Activated CD4-positive, alpha-beta memory T cell treated with anti-CD3 and anti-CD28 coated beads, Interleukin-2, amount 10 ng/mL, durations not matched to agents 7 days and 5 days (primary cell): ENCODE measurements around the gene CADM1. TPM values are rescaled to one million over a fixed set of nuclear protein-coding genes. Genes with fewer than 3 reads are reported as not detected.
A peak's percentile ranks its signal among the peaks of the same experiment; 100 is the strongest.

Experiments
- CTCF ChIA-PET: fragments of 350-600 bp; sonication (Branson Sonifier 250); formaldehyde crosslinking; loops from one replicate; lab custom pipeline; 2021; ENCODE audit warnings: antibody characterized with exemption, inconsistent platforms; lab: Charles Lee
- POLR2A ChIA-PET: fragments of 350-600 bp; sonication (Branson Sonifier 250); formaldehyde crosslinking; loops from one replicate; lab custom pipeline; 2021; ENCODE audit warnings: antibody characterized with exemption; lab: Charles Lee
- DNase-seq: peaks from one replicate; pipeline ENCODE4 v3.0.0-alpha.2; 2020
- H3K27ac Mint-ChIP-seq: one replicate; pipeline ENCODE4 v1.8.0; 2021; ENCODE audit warnings: mild to moderate bottlenecking, mixed read lengths
- H3K27me3 Mint-ChIP-seq: one replicate; pipeline ENCODE4 v1.8.0; 2021; ENCODE audit warnings: mixed read lengths
- H3K36me3 Mint-ChIP-seq: one replicate; pipeline ENCODE4 v1.8.0; 2021; ENCODE audit warnings: low read depth, mixed read lengths
- H3K4me1 Mint-ChIP-seq: one replicate; pipeline ENCODE4 v1.8.0; 2021; ENCODE audit warnings: mixed read lengths
- H3K4me3 Mint-ChIP-seq: one replicate; pipeline ENCODE4 v1.8.0; 2021; ENCODE audit warnings: mild to moderate bottlenecking, mixed read lengths
- H3K9me3 Mint-ChIP-seq: one replicate; pipeline ENCODE4 v1.8.0; 2021; ENCODE audit warnings: mixed read lengths
- total RNA-seq, 2 experiments: library from RNA; stranded (reverse); gene quantifications; one replicate each; pipeline ENCODE4 v1.2.3, GENCODE V29; 2021

Gene CADM1
- total RNA-seq, 2 experiments from 2014 or later: 1.7 to 2.5 TPM

DNA sequence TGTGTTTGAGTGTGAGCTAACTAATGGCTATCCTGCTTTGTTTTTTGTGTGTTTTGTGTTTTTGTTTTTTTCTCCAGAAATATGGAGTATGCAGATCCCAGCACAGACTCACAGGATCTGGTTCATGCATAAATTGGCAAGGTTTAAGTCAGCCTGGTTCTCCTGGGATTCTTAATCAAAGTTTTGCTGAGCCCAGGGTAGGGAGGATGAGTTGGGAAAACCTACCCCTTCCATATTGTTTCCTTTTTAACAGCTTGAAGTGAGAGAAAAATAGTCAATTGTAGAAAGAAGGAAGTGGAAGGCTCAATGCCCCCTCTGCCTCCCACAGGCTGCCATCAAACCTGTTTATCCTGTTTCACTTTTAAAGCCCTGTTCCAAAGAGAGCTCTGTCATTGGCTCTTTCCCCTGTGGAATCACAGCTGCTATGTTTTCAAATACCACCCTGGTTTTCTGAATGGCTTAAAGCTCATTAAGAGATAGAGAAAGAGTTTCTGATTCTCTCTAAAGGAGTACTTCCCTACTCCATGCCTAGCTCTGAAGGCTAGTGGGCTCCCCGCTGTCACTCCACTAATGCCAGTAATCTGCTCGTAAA is 23.4 kb upstream of the CADM1 start:
- no peaks in the 10 kb centered on the region for H3K9me3 Mint-ChIP-seq
- H3K4me3 Mint-ChIP-seq: no peak overlapping the region
- ChIA-PET CTCF (no interaction called here), POLR2A (no interaction called here)
- no peak for DNase-seq
- H3K27ac Mint-ChIP-seq: no peak overlapping the region
- no peaks in the 10 kb centered on the region for H3K36me3 Mint-ChIP-seq
- no peaks in the 10 kb centered on the region for H3K4me1 Mint-ChIP-seq
- no peaks in the 10 kb centered on the region for H3K27me3 Mint-ChIP-seq

DNA sequence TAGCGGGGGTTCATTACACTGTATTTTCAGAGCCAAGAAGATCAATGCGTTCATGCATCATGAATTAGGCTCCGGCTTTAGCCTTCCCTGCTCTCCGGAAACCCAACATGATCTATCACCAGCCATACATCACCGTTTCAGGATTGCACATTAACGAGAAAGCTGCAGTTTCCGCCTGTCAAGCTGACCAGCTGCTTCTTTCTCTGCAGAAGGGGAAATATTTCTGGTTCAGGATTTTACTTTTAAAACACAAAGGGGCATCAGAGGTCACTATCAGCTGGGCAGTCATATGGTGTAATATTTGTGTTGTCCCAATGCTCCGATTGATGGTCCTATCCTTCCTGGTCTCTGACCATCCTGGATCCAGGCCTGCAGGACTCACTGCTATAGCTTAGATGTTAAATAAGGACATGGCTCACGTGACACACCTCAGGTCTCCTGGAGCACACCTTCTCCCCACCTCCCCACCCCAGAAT is 21.4 kb upstream of the CADM1 start:
- Mint-ChIP-seq H3K4me1 (no peaks in the 10 kb centered on the region), H3K36me3 (no peaks in the 10 kb centered on the region), H3K4me3 (no peak overlapping the region), H3K9me3 (no peaks in the 10 kb centered on the region), H3K27me3 (no peaks in the 10 kb centered on the region), H3K27ac (no peak overlapping the region)
- CTCF ChIA-PET: no interaction called here
- POLR2A ChIA-PET: no interaction called here
- no peak for DNase-seq

DNA sequence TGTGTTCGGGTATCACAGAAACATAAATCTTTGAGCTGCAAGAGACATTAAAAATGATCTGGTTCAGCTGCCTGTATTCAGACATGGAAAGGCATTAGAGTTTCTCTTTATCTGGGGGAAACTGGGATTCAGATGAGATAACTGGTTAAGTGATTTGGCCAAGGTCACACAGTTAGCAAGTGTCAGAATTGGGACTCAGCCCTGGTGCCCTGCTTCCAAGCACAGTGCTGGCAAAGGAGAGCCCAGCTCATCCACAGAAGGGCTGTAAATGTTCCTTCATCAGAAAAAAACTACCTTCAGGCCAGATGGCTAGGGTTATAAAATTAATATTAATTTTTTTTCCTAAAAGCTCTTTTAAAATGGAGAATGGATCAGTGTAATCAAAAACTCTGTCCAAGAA is 20.4 kb upstream of the CADM1 start:
- no peak for DNase-seq
- Mint-ChIP-seq H3K4me3 (no peak overlapping the region), H3K27ac (no peak overlapping the region), H3K27me3 (no peaks in the 10 kb centered on the region), H3K9me3 (no peaks in the 10 kb centered on the region), H3K4me1 (no peaks in the 10 kb centered on the region), H3K36me3 (no peaks in the 10 kb centered on the region)
- POLR2A ChIA-PET: no interaction called here
- CTCF ChIA-PET: no interaction called here

DNA sequence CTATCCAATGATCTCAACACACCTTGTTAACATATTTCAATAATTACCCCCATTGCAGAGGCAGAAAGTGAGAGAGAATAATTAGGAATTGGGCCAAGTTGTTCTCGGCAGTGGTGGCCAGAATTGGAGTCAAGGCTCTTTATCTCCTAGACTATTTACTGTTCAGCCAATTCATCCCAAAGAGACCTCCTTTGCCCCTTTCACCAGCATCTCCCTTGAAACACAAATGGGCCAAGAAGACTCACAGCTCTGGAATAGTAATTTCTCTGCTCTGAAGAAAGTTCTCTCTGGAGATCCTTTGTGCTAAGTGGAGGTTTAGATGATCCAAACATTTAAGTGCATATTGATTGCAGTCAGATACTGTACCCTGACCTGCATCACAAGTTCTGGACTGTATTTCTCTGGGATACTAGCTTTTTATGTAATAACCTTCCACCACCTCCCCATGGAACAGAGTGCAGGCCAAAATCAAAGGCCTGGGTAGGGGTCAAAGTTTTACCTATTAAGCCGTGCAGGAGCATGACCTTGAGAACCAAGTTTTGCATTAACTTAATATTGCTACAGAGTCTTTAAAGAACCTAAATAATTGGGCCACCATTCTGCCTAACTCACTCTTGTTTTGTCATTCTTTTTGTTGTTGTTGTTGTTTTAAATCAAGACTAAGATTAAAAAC is 19.6 kb upstream of the CADM1 start:
- Mint-ChIP-seq H3K27ac (no peak overlapping the region), H3K27me3 (no peaks in the 10 kb centered on the region), H3K4me1 (no peaks in the 10 kb centered on the region), H3K9me3 (no peaks in the 10 kb centered on the region), H3K4me3 (no peak overlapping the region), H3K36me3 (no peaks in the 10 kb centered on the region)
- ChIA-PET CTCF (no interaction called here), POLR2A (no interaction called here)
- DNase-seq: no peak

DNA sequence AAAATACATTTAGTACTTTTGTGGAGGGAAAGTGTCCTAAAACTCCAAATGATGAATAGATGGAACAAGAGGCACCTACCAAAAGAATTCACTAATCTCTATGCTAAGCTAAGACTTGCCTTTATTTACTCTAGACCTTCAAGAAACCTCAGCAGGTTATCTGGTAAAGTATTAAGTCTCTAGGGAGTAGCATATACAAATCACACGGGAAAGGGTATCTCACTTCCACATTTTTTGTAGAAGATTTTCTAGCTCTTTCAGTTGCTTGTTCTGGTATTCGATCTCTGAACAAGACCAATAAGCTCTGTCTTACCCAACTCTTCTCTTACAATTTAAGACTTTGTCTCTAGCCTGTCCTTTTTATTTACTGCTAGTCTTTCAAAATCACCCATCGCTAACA is 18.1 kb upstream of the CADM1 start:
- CTCF ChIA-PET: no interaction called here
- H3K4me1 Mint-ChIP-seq: no peaks in the 10 kb centered on the region
- POLR2A ChIA-PET: no interaction called here
- no peak for DNase-seq
- no peaks in the 10 kb centered on the region for H3K36me3 Mint-ChIP-seq
- H3K27ac Mint-ChIP-seq: no peak overlapping the region
- H3K27me3 Mint-ChIP-seq: no peaks in the 10 kb centered on the region
- H3K4me3 Mint-ChIP-seq: no peak overlapping the region
- no peaks in the 10 kb centered on the region for H3K9me3 Mint-ChIP-seq

DNA sequence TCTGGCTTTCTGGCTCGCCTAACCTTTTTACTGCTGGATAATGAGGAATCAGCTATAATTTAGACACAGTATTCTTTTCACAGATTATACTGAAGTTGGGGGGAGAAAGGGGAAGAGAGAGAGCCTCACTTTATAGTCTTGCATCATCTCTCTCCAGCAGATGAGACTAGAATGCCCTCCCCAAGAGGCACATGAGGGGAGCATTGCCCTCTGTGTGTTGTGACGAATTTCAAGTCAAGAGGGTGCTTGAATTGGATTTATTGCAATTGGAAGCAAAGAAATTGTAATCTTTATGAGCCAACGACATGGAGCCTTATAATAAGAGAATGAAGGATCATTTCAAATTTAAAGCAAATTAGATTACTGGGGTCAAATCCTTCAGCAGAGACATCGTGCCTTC is 17.6 kb upstream of the CADM1 start:
- no peaks in the 10 kb centered on the region for H3K27me3 Mint-ChIP-seq
- no peaks in the 10 kb centered on the region for H3K4me1 Mint-ChIP-seq
- no peaks in the 10 kb centered on the region for H3K36me3 Mint-ChIP-seq
- H3K4me3 Mint-ChIP-seq: no peak overlapping the region
- CTCF ChIA-PET: no interaction called here
- H3K27ac Mint-ChIP-seq: no peak overlapping the region
- no peak for DNase-seq
- POLR2A ChIA-PET: no interaction called here
- no peaks in the 10 kb centered on the region for H3K9me3 Mint-ChIP-seq

DNA sequence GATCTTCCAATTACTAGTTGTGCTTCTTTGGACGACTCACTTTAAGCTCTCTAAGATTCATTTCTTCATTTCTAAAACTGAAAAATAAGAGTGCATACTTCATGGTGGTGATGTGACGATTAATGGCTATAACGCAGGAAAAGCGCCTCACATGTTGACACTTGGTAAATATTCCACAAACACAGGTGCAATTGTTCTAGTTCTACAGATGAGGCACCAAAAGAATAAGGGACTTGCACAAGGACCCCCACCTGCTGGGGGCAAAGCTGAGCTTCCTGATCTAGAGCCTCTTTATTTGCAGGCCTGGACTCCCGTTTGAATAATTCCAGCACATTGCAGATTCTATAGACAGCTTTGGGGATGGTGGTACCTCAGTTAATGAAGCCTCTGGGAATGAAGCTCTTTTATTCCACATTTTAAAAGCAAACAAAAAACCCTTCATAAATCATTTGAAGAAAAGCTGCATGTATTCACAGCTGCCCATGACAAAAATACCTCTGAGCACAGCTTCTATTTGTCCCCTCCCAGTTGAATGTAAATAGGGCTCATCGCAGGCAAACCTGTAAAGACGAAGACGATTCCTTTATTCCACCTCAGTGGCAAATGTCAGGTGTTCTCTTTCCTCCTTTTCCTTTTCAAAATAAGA is 14.9 kb upstream of the CADM1 start:
- no peak for DNase-seq

DNA sequence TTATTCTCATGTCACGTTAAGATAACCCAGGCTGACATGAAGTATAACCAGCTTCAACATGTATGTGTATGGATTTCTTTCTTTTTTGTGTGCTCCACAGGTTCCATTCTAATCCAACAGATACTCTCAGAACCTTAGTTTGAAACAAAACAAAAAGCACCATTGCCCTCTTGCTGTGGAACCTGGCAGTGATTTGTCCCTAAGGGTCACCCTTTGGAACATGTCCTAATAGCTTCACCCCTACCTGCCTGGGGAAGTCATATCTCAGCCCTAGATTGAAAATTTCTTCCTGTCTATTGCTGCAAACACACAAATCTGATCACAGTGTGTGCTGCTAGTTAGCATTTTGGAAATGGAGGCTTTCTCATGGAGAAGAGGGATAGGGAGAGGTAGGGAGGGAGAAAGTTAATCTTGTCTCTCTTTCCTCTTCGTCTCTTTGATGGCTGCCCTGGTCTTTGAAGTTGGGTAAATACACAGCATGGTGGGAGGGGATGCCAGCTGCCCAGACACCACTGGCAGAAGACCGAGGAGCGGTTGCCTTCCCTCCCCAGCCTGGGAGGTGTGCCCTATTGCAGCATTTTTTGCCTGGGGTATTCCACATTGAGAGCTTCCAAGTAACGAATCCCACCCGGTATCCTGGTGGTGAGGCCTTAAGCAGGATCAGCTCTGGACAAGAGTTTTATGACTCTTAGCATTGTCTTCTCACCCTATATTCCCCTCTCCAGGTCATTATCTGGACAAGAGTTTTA is 11.6 kb upstream of the CADM1 start:
- CTCF ChIA-PET: no interaction called here
- no peaks in the 10 kb centered on the region for H3K36me3 Mint-ChIP-seq
- H3K4me3 Mint-ChIP-seq: no peak overlapping the region

More for the DNA sequence above, 14.9 kb upstream of the CADM1 start:
- Mint-ChIP-seq H3K27me3 (no peaks in the 10 kb centered on the region), H3K36me3 (no peaks in the 10 kb centered on the region), H3K4me1 (no peaks in the 10 kb centered on the region), H3K4me3 (no peak overlapping the region), H3K9me3 (no peaks in the 10 kb centered on the region), H3K27ac (no peak overlapping the region)
- CTCF ChIA-PET: no interaction called here
- POLR2A ChIA-PET: no interaction called here

DNA sequence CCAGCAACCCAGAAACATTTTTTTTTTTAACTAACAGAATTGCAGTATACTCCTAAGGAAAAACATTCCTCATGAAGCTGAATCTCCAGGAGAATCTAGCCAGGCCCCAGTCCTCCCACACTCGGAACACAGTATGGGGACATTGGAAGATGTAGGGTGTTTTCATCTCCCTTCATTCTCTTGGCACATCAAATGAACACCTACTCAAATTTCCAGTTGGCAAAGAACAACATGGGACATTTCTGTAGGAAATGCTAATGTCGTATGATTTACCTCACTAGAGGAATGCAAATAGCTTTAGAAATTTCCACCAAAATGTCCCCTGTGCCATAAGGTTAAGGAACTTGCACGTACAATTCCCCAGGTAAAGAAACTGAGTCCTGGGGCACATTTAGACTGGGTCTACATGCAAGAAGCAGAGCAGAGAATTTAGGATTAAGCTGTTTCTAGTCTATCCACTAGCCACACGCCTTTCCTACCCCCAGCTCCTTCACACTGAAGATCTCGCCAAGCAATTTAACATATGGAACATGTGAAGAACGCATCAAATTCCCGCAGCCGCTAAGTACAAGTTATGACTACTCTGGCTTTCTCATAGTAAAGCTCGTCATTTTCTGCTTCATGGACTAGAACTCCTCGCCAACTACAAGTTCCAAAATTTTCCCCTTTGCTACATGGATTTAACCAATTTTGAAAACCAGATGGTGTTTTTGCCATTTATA is 2.9 kb upstream of the CADM1 start:
- DNase-seq: no peak
- ChIA-PET POLR2A (no interaction called here), CTCF (no interaction called here)
- H3K4me1 Mint-ChIP-seq: peaks cover 7% of the 10 kb centered on the region
- H3K27me3 Mint-ChIP-seq: peaks cover 28% of the 10 kb centered on the region
- H3K36me3 Mint-ChIP-seq: peaks cover 3% of the 10 kb centered on the region
- no peak overlapping the region for H3K4me3 Mint-ChIP-seq
- H3K27ac Mint-ChIP-seq: no peak overlapping the region
- H3K9me3 Mint-ChIP-seq: no peaks in the 10 kb centered on the region

More for the DNA sequence above, 11.6 kb upstream of the CADM1 start:
- no peaks in the 10 kb centered on the region for H3K9me3 Mint-ChIP-seq
- H3K4me1 Mint-ChIP-seq: no peaks in the 10 kb centered on the region
- H3K27ac Mint-ChIP-seq: no peak overlapping the region
- POLR2A ChIA-PET: no interaction called here
- no peak for DNase-seq
- peaks cover 2% of the 10 kb centered on the region for H3K27me3 Mint-ChIP-seq

DNA sequence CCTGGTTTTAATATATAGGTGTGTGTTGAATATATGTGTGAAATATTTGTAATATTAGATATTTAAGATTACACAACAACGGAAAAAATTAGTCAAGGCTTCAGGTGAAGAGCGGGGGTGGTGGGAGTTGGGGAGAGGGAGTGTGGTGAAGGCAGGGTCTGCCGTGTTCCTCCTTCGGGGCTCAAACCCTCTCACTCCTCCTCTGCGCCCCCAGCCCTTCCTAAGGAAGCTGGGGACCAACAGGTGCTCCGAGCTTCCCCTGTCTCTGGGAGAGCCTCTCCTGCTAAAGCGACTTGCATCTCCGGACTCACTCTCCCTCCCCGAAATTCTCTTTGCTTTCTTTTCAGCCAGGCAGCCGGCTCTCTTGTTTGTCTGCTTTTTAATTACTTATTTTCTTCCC is 960 bp upstream of the CADM1 start:
- Mint-ChIP-seq H3K4me3 (peak overlapping the region; percentile 69), H3K4me1 (peaks cover 7% of the 10 kb centered on the region)
- CTCF ChIA-PET: no interaction called here

DNA sequence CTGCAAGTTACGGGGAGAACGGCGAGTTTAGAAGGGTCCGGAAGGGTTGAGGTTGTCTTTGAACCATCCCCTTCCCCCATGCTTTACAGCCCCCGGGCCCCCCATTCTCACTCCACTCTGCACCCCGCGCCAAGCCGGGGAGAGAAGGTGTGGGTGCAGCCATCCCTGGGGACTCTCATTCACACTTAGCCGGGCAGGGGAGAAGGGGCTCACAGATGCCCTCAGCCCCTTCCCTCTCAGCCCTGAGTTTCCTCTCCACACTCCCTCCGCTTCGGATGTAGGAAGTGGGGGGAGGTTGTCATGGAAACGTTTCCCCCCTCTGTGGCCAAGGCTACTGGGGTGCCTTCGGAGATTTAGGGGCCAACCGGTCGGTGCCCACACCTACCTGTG is 334 bp downstream of the CADM1 start:
- ChIA-PET CTCF (no interaction called here), POLR2A (no interaction called here)
- H3K36me3 Mint-ChIP-seq: peaks cover 3% of the 10 kb centered on the region

More for the DNA sequence above, 960 bp upstream of the CADM1 start:
- POLR2A ChIA-PET: no interaction called here
- H3K27ac Mint-ChIP-seq: no peak overlapping the region
- peaks cover 3% of the 10 kb centered on the region for H3K36me3 Mint-ChIP-seq
- H3K9me3 Mint-ChIP-seq: no peaks in the 10 kb centered on the region
- H3K27me3 Mint-ChIP-seq: peaks cover 28% of the 10 kb centered on the region
- DNase-seq: no peak

DNA sequence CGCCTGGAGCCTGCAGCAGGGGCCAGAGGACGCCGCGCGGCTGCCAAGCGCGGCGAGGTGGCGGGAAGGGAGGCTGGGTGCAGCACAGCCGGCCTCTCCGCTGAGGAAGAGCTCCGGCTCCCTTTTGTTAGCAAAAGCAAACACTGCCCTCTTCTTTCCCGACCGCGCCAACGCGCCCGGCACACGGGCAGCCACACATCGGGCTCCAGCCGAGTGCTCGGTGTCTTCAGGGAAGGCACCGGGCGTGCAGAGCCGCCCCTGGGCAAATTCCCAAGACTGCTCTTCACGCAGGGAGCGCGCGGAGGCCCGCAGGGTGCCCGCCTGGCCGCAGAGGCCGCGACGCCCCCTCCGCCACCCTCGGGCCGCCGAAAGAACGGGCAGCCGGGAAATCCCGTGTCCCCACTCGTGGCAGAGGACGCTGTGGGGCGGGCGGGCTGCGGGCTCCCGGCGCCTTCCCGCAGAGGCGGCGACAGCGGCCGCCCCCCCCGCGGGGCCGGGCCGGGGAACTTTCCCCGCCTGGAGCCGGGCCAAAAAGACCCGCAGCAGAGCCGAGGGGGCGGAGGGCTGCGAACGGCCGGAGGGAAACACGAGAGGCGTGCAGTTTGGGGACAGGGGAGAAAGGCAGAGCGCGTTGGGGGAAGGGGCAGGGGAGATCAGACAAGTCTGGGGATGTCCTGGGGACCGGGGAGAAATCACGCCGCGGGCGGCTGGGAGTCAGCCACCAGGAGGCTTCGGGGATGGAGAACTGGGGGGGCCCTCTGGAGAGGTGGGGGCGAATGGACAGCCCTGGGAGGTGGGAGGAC is 931 bp downstream of the CADM1 start:
- peaks cover 7% of the 10 kb centered on the region for H3K4me1 Mint-ChIP-seq
- peaks cover 3% of the 10 kb centered on the region for H3K36me3 Mint-ChIP-seq
- H3K27ac Mint-ChIP-seq: no peak overlapping the region
- peak overlapping the region; percentile 61 for H3K4me3 Mint-ChIP-seq
- H3K9me3 Mint-ChIP-seq: no peaks in the 10 kb centered on the region
- POLR2A ChIA-PET: no interaction called here
- CTCF ChIA-PET: no interaction called here
- peak; percentile 24 for DNase-seq
- H3K27me3 Mint-ChIP-seq: peaks cover 25% of the 10 kb centered on the region

More for the DNA sequence above, 334 bp downstream of the CADM1 start:
- Mint-ChIP-seq H3K4me3 (peak overlapping the region; percentile 61), H3K27ac (no peak overlapping the region), H3K4me1 (peaks cover 7% of the 10 kb centered on the region), H3K27me3 (peaks cover 21% of the 10 kb centered on the region), H3K9me3 (no peaks in the 10 kb centered on the region)
- no peak for DNase-seq
